HepG2 (cell line): ENCODE data around the gene DNMT3B. TPM values are rescaled to one million over a fixed set of nuclear protein-coding genes. Genes with fewer than 3 reads are reported as not detected.

Experiments
- ARID2 ChIP-seq: sonication (generic); formaldehyde crosslinking; IDR thresholded peaks from 2 replicates; pipeline ENCODE4 v1.8.1; 2022; ENCODE audit warnings: mild to moderate bottlenecking, missing genetic modification reagents, borderline replicate concordance
- EED ChIP-seq: sonication (generic); formaldehyde crosslinking; IDR thresholded peaks from 2 replicates; pipeline ENCODE4 v1.5.0; 2020; ENCODE audit warnings: mild to moderate bottlenecking, missing genetic modification reagents
- FOXO1 ChIP-seq: sonication (generic); formaldehyde crosslinking; IDR thresholded peaks from 2 replicates; pipeline ENCODE4 v1.4.0; 2020; ENCODE audit warnings: missing genetic modification reagents
- ISL2 ChIP-seq: sonication (generic); formaldehyde crosslinking; IDR thresholded peaks from 2 replicates; pipeline ENCODE4 v1.5.0; 2020; ENCODE audit warnings: missing genetic modification reagents
- JUNB ChIP-seq: sonication (generic); formaldehyde crosslinking; IDR thresholded peaks from 2 replicates; pipeline ENCODE4 v1.8.0; 2022; ENCODE audit warnings: missing genetic modification reagents, mild to moderate bottlenecking, borderline replicate concordance
- MYNN ChIP-seq: sonication (generic); formaldehyde crosslinking; IDR thresholded peaks from 2 replicates; pipeline ENCODE4 v1.4.0; 2020; ENCODE audit warnings: mild to moderate bottlenecking, low read depth, missing genetic modification reagents
- RCOR2 ChIP-seq: IDR thresholded peaks from 2 replicates; pipeline ENCODE4 v1.6.1; 2016; ENCODE audit warnings: missing biosample characterization, missing genetic modification reagents
- RXRB ChIP-seq: IDR thresholded peaks from 2 replicates; pipeline ENCODE4 v1.6.1; 2016; ENCODE audit warnings: borderline replicate concordance, missing genetic modification reagents, missing compliant biosample characterization
- SMARCE1 ChIP-seq: fragments of 450-650 bp; IDR thresholded peaks from 2 replicates; pipeline ENCODE4 v1.6.1; 2017; ENCODE audit warnings: borderline replicate concordance
- TRIM22 ChIP-seq: fragments of 450-650 bp; IDR thresholded peaks from 2 replicates; pipeline ENCODE4 v1.6.1; 2017
- ZNF337 ChIP-seq: sonication (generic); formaldehyde crosslinking; IDR thresholded peaks from 2 replicates; pipeline ENCODE4 v1.5.1; 2020; ENCODE audit warnings: missing genetic modification reagents, low read depth, mild to moderate bottlenecking, borderline replicate concordance
- ZNF468 ChIP-seq: sonication (generic); formaldehyde crosslinking; IDR thresholded peaks from 2 replicates; pipeline ENCODE4 v1.8.0; 2022; ENCODE audit warnings: mild to moderate bottlenecking, moderate library complexity, missing genetic modification reagents
- polyA plus RNA-seq, 8 experiments: library from polyadenylated mRNA; depleted of rRNA in 3 of 8; stranded (reverse) in 7 of 8; unstranded in 1 of 8; fragments of >200 nt; fragmentation: Illumina TruSeq in 4 of 8; extraction: Trizol in 4 of 8; gene quantifications; 2 replicates each; pipeline versions ENCODE4 v1.2.1 to v1.2.3, GENCODE V29; 2011 to 2016; ENCODE audit warnings: low read depth in 4 of 8, missing spikeins in 1 of 8, mixed read lengths in 1 of 8; ENCODE audit not compliant: insufficient read depth in 1 of 8
- total RNA-seq, 5 experiments: library from RNA; depleted of rRNA; stranded (reverse); fragments of >200 nt; fragmentation: Illumina TruSeq; extraction: Trizol; gene quantifications; 2 replicates each; pipeline ENCODE4 v1.2.3, GENCODE V29; 2016; ENCODE audit warnings: low read depth in 1 of 5
- TF ChIP-seq, protein P1 (sequence below): sonication (generic); formaldehyde crosslinking; IDR thresholded peaks from one replicate; pipeline ENCODE4 v1.5.1; 2020; ENCODE audit warnings: mild to moderate bottlenecking, missing genetic modification reagents; ENCODE audit errors: not compliant biosample characterization
- TF ChIP-seq, protein P2 (sequence below): sonication (generic); formaldehyde crosslinking; IDR thresholded peaks from 2 replicates; pipeline ENCODE4 v1.4.0; 2020; ENCODE audit warnings: missing genetic modification reagents, mild to moderate bottlenecking, borderline replicate concordance

Gene DNMT3B
- total and polyA plus RNA-seq, 2 of the 13 experiments (the other 11 are each of a cell fraction or from before 2014, with no cell fraction given): 3.8 to 13.9 TPM

GRCh38 chr20:32820698-32821377, 58.7 kb downstream of the DNMT3B start (continued):
- TF ChIP-seq, protein P1, sequence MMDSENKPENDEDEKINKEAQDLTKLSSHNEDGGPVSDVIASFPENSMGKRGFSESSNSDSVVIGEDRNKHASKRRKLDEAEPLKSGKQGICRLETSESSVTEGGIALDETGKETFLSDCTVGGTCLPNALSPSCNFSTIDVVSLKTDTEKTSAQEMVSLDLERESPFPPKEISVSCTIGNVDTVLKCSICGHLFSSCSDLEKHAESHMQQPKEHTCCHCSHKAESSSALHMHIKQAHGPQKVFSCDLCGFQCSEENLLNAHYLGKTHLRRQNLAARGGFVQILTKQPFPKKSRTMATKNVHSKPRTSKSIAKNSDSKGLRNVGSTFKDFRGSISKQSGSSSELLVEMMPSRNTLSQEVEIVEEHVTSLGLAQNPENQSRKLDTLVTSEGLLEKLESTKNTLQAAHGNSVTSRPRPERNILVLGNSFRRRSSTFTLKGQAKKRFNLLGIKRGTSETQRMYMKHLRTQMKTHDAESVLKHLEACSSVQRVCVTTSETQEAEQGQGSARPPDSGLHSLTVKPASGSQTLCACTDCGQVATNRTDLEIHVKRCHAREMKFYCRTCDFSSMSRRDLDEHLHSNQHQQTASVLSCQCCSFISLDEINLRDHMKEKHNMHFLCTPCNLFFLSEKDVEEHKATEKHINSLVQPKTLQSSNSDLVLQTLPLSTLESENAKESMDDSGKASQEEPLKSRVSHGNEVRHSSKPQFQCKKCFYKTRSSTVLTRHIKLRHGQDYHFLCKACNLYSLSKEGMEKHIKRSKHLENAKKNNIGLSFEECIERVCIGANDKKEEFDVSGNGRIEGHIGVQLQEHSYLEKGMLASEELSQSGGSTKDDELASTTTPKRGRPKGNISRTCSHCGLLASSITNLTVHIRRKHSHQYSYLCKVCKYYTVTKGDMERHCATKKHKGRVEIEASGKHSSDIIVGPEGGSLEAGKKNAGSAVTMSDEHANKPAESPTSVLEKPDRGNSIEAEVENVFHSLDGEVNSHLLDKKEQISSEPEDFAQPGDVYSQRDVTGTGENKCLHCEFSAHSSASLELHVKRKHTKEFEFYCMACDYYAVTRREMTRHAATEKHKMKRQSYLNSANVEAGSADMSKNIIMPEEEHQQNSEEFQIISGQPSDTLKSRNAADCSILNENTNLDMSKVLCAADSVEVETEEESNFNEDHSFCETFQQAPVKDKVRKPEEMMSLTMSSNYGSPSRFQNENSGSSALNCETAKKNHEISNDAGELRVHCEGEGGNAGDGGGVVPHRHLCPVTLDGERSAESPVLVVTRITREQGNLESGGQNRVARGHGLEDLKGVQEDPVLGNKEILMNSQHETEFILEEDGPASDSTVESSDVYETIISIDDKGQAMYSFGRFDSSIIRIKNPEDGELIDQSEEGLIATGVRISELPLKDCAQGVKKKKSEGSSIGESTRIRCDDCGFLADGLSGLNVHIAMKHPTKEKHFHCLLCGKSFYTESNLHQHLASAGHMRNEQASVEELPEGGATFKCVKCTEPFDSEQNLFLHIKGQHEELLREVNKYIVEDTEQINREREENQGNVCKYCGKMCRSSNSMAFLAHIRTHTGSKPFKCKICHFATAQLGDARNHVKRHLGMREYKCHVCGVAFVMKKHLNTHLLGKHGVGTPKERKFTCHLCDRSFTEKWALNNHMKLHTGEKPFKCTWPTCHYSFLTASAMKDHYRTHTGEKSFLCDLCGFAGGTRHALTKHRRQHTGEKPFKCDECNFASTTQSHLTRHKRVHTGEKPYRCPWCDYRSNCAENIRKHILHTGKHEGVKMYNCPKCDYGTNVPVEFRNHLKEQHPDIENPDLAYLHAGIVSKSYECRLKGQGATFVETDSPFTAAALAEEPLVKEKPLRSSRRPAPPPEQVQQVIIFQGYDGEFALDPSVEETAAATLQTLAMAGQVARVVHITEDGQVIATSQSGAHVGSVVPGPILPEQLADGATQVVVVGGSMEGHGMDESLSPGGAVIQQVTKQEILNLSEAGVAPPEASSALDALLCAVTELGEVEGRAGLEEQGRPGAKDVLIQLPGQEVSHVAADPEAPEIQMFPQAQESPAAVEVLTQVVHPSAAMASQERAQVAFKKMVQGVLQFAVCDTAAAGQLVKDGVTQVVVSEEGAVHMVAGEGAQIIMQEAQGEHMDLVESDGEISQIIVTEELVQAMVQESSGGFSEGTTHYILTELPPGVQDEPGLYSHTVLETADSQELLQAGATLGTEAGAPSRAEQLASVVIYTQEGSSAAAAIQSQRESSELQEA (CRISPR knock-in tag): peak; percentile 25
- TF ChIP-seq MYNN (CRISPR knock-in tag) (no peak), RXRB (CRISPR knock-in tag) (peak; percentile 54), TRIM22 (no peak), EED (CRISPR knock-in tag) (0 out of 2 replicates have a peak, but pooled peaks have one; percentile 25), SMARCE1 (no peak), FOXO1 (CRISPR knock-in tag) (0 out of 2 replicates have a peak, but pooled peaks have one; percentile 2), JUNB (CRISPR knock-in tag) (no peak), RCOR2 (CRISPR knock-in tag) (peak; percentile 18; the same call in 1 of the 2 replicates), ZNF337 (CRISPR knock-in tag) (0 out of 2 replicates have a peak, but pooled peaks have one; percentile 26), ARID2 (CRISPR knock-in tag) (peak; percentile 44; the same call in 1 of the 2 replicates), ISL2 (CRISPR knock-in tag) (no peak), ZNF468 (CRISPR knock-in tag) (0 out of 2 replicates have a peak, but pooled peaks have one; percentile 21)
- TF ChIP-seq, protein P2, sequence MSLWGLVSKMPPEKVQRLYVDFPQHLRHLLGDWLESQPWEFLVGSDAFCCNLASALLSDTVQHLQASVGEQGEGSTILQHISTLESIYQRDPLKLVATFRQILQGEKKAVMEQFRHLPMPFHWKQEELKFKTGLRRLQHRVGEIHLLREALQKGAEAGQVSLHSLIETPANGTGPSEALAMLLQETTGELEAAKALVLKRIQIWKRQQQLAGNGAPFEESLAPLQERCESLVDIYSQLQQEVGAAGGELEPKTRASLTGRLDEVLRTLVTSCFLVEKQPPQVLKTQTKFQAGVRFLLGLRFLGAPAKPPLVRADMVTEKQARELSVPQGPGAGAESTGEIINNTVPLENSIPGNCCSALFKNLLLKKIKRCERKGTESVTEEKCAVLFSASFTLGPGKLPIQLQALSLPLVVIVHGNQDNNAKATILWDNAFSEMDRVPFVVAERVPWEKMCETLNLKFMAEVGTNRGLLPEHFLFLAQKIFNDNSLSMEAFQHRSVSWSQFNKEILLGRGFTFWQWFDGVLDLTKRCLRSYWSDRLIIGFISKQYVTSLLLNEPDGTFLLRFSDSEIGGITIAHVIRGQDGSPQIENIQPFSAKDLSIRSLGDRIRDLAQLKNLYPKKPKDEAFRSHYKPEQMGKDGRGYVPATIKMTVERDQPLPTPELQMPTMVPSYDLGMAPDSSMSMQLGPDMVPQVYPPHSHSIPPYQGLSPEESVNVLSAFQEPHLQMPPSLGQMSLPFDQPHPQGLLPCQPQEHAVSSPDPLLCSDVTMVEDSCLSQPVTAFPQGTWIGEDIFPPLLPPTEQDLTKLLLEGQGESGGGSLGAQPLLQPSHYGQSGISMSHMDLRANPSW (CRISPR knock-in tag): 0 out of 2 replicates have a peak, but pooled peaks have one; percentile 30
